HFFc6 (cell line): ENCODE measurements around the gene ATP2B3. TPM values are rescaled to one million over a fixed set of nuclear protein-coding genes. Genes with fewer than 3 reads are reported as not detected.
A peak's percentile ranks its signal among the peaks of the same experiment; 100 is the strongest.
"Not testable (repeated sequence)": the region's sequence is repeated elsewhere in the genome, so short reads cannot be mapped to it uniquely, and the experiment has no call there.

Experiments
- DNase-seq: peaks from one replicate; pipeline ENCODE4 v3.0.0-alpha.2; 2018
- H3K27ac Mint-ChIP-seq: 2 replicates; pipeline ENCODE4 v1.8.0; 2020; ENCODE audit warnings: mild to moderate bottlenecking, mixed read lengths
- H3K27me3 Mint-ChIP-seq: 2 replicates; pipeline ENCODE4 v1.8.0; 2021; ENCODE audit warnings: mild to moderate bottlenecking, moderate library complexity, mixed read lengths; ENCODE audit not compliant: insufficient read depth
- H3K36me3 Mint-ChIP-seq: 2 replicates; pipeline ENCODE4 v1.8.0; 2021; ENCODE audit warnings: low read depth, mixed read lengths
- H3K4me1 Mint-ChIP-seq: 2 replicates; pipeline ENCODE4 v1.8.0; 2020; ENCODE audit warnings: low read depth, mixed read lengths
- H3K4me3 Mint-ChIP-seq: 2 replicates; pipeline ENCODE4 v1.8.0; 2020; ENCODE audit warnings: mild to moderate bottlenecking, moderate library complexity, mixed read lengths
- H3K9me3 Mint-ChIP-seq: 2 replicates; pipeline ENCODE4 v1.8.0; 2020; ENCODE audit warnings: mild to moderate bottlenecking, mixed read lengths
- total RNA-seq, 6 experiments: library from RNA; stranded (reverse); fragmentation: NEBNext Ultra II Directional; extraction: Animal tissue kit (Norgen Biotek cat#: 25700); gene quantifications; 2 replicates in 1 of 6; 3 replicates in 5 of 6; pipeline ENCODE4 v1.2.3, GENCODE V29; 2021
- TF ChIP-seq, protein P1 (sequence below): fragments of 200-600 bp; sonication (generic); IDR thresholded peaks from 2 replicates; pipeline ENCODE4 v1.5.0; 2021; ENCODE audit warnings: antibody characterized with exemption, mild to moderate bottlenecking

ATP2B3 gene
- total RNA-seq, 6 experiments from 2014 or later: not detected

DNA sequence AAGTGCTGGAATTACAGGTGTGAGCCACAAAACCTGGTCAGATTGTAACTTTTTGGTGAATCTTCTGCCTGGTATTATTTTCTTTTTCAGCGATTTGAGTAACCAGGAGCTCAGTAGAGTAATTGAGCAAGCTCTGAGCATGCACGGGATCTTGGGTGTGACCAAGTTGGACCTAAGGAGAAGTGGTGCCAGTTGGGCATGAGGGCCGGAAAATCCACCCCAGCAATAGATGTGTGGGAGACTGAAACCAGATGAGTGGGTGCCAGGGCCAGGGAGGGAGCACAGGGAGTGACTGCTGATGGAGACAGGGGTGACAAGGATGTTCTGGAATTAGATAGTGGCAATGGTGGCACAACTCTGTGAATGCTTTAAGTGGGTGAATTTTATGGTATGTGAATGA, 85.2 kb downstream of the ATP2B3 start:
- no peak for DNase-seq
- H3K27ac Mint-ChIP-seq: no peak overlapping the region
- H3K9me3 Mint-ChIP-seq: no peaks in the 10 kb centered on the region
- H3K4me3 Mint-ChIP-seq: no peak overlapping the region
- peaks cover 14% of the 10 kb centered on the region for H3K4me1 Mint-ChIP-seq
- TF ChIP-seq, protein P1, sequence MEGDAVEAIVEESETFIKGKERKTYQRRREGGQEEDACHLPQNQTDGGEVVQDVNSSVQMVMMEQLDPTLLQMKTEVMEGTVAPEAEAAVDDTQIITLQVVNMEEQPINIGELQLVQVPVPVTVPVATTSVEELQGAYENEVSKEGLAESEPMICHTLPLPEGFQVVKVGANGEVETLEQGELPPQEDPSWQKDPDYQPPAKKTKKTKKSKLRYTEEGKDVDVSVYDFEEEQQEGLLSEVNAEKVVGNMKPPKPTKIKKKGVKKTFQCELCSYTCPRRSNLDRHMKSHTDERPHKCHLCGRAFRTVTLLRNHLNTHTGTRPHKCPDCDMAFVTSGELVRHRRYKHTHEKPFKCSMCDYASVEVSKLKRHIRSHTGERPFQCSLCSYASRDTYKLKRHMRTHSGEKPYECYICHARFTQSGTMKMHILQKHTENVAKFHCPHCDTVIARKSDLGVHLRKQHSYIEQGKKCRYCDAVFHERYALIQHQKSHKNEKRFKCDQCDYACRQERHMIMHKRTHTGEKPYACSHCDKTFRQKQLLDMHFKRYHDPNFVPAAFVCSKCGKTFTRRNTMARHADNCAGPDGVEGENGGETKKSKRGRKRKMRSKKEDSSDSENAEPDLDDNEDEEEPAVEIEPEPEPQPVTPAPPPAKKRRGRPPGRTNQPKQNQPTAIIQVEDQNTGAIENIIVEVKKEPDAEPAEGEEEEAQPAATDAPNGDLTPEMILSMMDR: no peak
- H3K36me3 Mint-ChIP-seq: no peaks in the 10 kb centered on the region
- peaks cover 1% of the 10 kb centered on the region; the same call in 1 of the 2 replicates for H3K27me3 Mint-ChIP-seq

DNA sequence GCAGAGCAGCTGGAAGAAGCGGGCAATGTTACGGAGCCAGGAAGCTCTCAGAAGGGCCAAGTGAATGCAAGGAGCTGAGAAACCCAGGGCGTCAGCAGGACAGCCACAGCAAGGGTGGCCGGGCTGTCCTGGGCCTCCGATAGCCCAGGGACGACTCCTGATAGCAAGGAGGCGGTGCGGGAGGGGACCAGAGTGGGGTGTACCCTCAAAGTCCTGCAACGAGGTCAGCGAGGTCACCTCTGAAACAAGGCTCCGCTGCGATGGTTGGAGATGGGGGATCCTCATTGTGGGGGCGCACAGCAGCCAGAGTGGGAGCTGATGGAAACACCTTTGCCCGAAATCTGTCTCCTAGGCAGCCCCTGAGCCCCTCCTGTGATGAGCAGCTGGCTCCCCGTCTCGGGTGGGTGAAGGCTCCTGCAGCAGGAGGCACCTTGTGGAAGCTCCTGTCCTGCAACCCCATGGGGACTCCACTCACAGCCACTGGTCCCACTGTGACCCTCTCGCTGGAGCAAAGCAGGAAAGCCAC, 85.8 kb downstream of the ATP2B3 start:
- no peaks in the 10 kb centered on the region for H3K36me3 Mint-ChIP-seq
- H3K4me3 Mint-ChIP-seq: no peak overlapping the region
- H3K27me3 Mint-ChIP-seq: peaks cover 1% of the 10 kb centered on the region; the same call in 1 of the 2 replicates
- TF ChIP-seq, protein P1: no peak
- no peaks in the 10 kb centered on the region for H3K9me3 Mint-ChIP-seq
- H3K27ac Mint-ChIP-seq: no peak overlapping the region
- no peak for DNase-seq
- peaks cover 8% of the 10 kb centered on the region for H3K4me1 Mint-ChIP-seq

DNA sequence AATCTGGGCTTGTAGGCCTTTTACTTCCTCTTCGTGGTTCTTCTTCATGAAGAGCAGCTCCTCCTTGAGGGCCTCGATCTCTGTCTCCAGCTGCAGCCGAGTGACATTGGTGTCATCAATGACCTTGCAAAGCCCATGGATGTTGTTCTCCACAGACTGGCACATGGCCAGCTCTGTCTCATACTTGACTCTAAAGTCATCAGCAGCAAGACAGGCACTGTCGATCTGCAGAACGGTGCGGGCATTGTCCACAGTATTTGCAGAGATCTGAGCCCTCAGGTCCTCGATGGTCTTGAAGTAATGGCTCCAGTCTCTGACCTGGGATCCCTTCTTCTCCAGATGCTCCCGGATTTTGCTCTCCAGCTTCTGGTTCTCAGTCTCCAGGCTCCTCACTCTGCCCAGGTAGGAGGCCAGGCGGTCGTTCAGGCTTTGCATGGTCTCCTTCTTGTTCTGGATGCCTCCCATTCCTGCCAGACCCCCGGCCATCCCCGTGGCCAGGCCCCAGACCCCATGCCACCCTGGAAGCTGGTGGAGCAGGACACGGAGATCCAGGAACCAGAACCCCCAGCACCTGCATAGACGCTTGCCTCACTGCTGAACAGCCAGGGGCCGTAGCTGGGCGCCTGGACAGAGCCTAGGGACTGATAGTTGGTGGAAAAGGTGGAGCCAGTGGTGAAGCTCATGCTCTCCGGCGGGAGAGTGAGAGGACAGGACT, 87.4 kb downstream of the ATP2B3 start:
- not testable (repeated sequence) for DNase-seq, H3K4me3 Mint-ChIP-seq, H3K27ac Mint-ChIP-seq, H3K36me3 Mint-ChIP-seq, H3K27me3 Mint-ChIP-seq, H3K9me3 Mint-ChIP-seq
- H3K4me1 Mint-ChIP-seq: peaks cover 19% of the 10 kb centered on the region

DNA sequence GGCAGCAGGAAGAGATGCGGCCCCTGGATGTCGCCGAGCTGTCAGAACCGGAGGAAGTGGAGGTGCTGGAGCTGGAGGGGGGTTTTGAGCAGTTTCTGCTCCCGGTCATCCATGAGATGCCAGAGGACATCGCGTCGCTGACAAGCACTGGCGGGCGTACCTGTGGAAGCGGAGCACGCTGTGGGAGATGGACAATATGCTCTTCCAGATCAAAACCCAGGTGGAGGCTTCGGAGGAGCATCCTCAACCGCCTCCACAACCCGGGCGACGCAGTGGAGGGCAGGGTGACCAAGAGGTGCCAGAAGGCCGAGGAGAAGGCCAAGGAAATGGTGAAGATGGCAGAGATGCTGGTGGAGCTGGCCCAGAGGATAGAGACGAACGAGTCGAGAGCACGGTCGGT, 89.1 kb downstream of the ATP2B3 start:
- no peaks in the 10 kb centered on the region for H3K36me3 Mint-ChIP-seq
- no peak for DNase-seq
- peaks cover 1% of the 10 kb centered on the region for H3K27me3 Mint-ChIP-seq
- H3K9me3 Mint-ChIP-seq: no peaks in the 10 kb centered on the region
- H3K27ac Mint-ChIP-seq: no peak overlapping the region
- peaks cover 13% of the 10 kb centered on the region for H3K4me1 Mint-ChIP-seq
- TF ChIP-seq, protein P1: no peak
- no peak overlapping the region for H3K4me3 Mint-ChIP-seq

DNA sequence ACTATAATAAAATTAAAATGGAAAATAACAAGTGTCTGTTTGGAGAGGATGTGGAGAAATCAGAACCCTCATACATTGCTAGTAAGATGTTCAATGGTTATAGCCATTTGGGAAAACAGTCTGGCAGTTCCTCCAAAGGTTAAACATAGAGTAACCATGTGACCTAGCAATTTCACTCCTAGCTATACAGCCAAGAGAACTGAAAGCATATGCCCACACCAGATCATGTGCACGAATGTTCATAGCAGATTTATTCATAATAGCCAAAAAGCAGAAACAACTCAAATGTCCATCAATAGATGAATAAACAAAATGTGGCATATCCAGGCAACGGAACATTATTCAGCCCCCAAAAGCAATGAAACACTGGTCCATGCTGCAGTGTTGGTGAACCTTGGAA, 90.9 kb downstream of the ATP2B3 start:
- no peak for DNase-seq
- Mint-ChIP-seq H3K27me3 (peaks cover 1% of the 10 kb centered on the region), H3K4me3 (no peak overlapping the region), H3K36me3 (no peaks in the 10 kb centered on the region), H3K9me3 (no peaks in the 10 kb centered on the region), H3K27ac (no peak overlapping the region; the same call in 1 of the 2 replicates), H3K4me1 (peaks cover 13% of the 10 kb centered on the region)
- TF ChIP-seq, protein P1: no peak

DNA sequence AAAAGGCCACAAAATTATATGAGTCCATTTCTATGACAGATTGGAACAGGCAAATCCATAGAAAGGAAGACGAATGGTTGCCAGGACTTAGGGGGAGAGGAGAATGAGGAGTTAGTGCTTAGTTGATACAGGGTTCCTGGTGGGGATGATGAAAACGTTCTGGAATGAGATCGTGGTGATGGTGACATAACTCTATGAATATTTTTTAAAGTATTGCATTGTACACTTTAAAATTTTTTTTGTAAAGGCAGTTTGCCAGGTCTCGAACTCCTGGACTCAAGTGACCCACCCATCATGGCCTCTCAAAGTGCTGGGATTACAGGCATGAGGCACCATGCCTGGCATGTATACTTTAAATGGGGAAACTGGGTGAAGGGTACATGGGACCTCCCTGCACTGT, 91.4 kb downstream of the ATP2B3 start:
- Mint-ChIP-seq H3K4me3 (no peak overlapping the region), H3K27me3 (peaks cover 4% of the 10 kb centered on the region), H3K27ac (no peak overlapping the region; the same call in 1 of the 2 replicates), H3K9me3 (no peaks in the 10 kb centered on the region), H3K36me3 (no peaks in the 10 kb centered on the region), H3K4me1 (peaks cover 13% of the 10 kb centered on the region)
- TF ChIP-seq, protein P1: no peak
- peak; percentile 2 for DNase-seq
